HepG2 (cell line): ENCODE data around the gene ZFP36L2. TPM values are rescaled to one million over a fixed set of nuclear protein-coding genes. Genes with fewer than 3 reads are reported as not detected.

Experiments
- CEBPZ ChIP-seq: IDR thresholded peaks from 2 replicates; pipeline ENCODE4 v1.6.1; 2012; ENCODE audit warnings: low read length, improper control_type of control experiment
- CENPT ChIP-seq: sonication (generic); formaldehyde crosslinking; IDR thresholded peaks from 2 replicates; pipeline ENCODE4 v1.8.0; 2022; ENCODE audit warnings: low read depth, mild to moderate bottlenecking, moderate library complexity, missing genetic modification reagents
- FIP1L1 ChIP-seq: fragments of 200-400 bp; formaldehyde crosslinking; IDR thresholded peaks from 2 replicates; pipeline ENCODE4 v1.6.1; 2018; ENCODE audit warnings: low read depth, mild to moderate bottlenecking, low read length, moderate library complexity, borderline replicate concordance; ENCODE audit not compliant: insufficient read depth
- MAFF ChIP-seq: IDR thresholded peaks from 2 replicates; pipeline ENCODE4 v1.6.1; 2011; ENCODE audit warnings: low read depth, low read length, improper control_type of control experiment
- MAX ChIP-seq: IDR thresholded peaks from 2 replicates; pipeline ENCODE4 v1.6.1; 2012; ENCODE audit warnings: inconsistent platforms
- NR2F1 ChIP-seq, 2 experiments: fragments of 450-650 bp in 1 of 2; formaldehyde crosslinking in 1 of 2; IDR thresholded peaks; 2 replicates each; pipeline versions ENCODE4 v1.5.0 to v1.6.1; 2016 to 2020; ENCODE audit warnings: mild to moderate bottlenecking in 1 of 2, missing compliant biosample characterization in 1 of 2, missing genetic modification reagents in 1 of 2, moderate library complexity in 1 of 2
- PAF1 ChIP-seq: IDR thresholded peaks from 2 replicates; pipeline ENCODE4 v1.6.1; 2016; ENCODE audit warnings: missing genetic modification reagents, missing compliant biosample characterization
- PRDM4 ChIP-seq: sonication (generic); formaldehyde crosslinking; IDR thresholded peaks from 2 replicates; pipeline ENCODE4 v1.9.0; 2021; ENCODE audit warnings: missing genetic modification reagents, borderline replicate concordance
- SCMH1 ChIP-seq: sonication (generic); formaldehyde crosslinking; IDR thresholded peaks from 2 replicates; pipeline ENCODE4 v1.9.0; 2021; ENCODE audit warnings: missing genetic modification reagents, mild to moderate bottlenecking, borderline replicate concordance
- STAT6 ChIP-seq: sonication (generic); formaldehyde crosslinking; IDR thresholded peaks from 2 replicates; pipeline ENCODE4 v1.4.0; 2020; ENCODE audit warnings: missing genetic modification reagents, mild to moderate bottlenecking, borderline replicate concordance
- ZC3H13 ChIP-seq: sonication (generic); formaldehyde crosslinking; IDR thresholded peaks from 2 replicates; pipeline ENCODE4 v1.8.1; 2023; ENCODE audit warnings: mild to moderate bottlenecking, missing genetic modification reagents, moderate library complexity
- ZFP37 ChIP-seq: sonication (generic); formaldehyde crosslinking; IDR thresholded peaks from 2 replicates; pipeline ENCODE4 v1.4.0; 2020; ENCODE audit warnings: missing genetic modification reagents, borderline replicate concordance
- ZNF18 ChIP-seq: sonication (generic); formaldehyde crosslinking; IDR thresholded peaks from 2 replicates; pipeline ENCODE4 v1.8.0; 2022; ENCODE audit warnings: mild to moderate bottlenecking, missing genetic modification reagents; ENCODE audit not compliant: insufficient replicate concordance
- ZNF205 ChIP-seq: IDR thresholded peaks from 2 replicates; pipeline ENCODE4 v1.6.1; 2018; ENCODE audit warnings: missing biosample characterization, missing genetic modification reagents
- ZNF276 ChIP-seq: sonication (generic); formaldehyde crosslinking; IDR thresholded peaks from 2 replicates; pipeline ENCODE4 v1.4.0; 2020; ENCODE audit warnings: mild to moderate bottlenecking, low read depth, missing genetic modification reagents
- ZNF547 ChIP-seq: sonication (generic); formaldehyde crosslinking; IDR thresholded peaks from 2 replicates; pipeline ENCODE4 v1.5.1; 2020; ENCODE audit warnings: mild to moderate bottlenecking, missing genetic modification reagents
- polyA plus RNA-seq, 8 experiments: library from polyadenylated mRNA; depleted of rRNA in 3 of 8; stranded (reverse) in 7 of 8; unstranded in 1 of 8; fragments of >200 nt; fragmentation: Illumina TruSeq in 4 of 8; extraction: Trizol in 4 of 8; gene quantifications; 2 replicates each; pipeline versions ENCODE4 v1.2.1 to v1.2.3, GENCODE V29; 2011 to 2016; ENCODE audit warnings: low read depth in 4 of 8, missing spikeins in 1 of 8, mixed read lengths in 1 of 8; ENCODE audit not compliant: insufficient read depth in 1 of 8
- total RNA-seq, 5 experiments: library from RNA; depleted of rRNA; stranded (reverse); fragments of >200 nt; fragmentation: Illumina TruSeq; extraction: Trizol; gene quantifications; 2 replicates each; pipeline ENCODE4 v1.2.3, GENCODE V29; 2016; ENCODE audit warnings: low read depth in 1 of 5

The ZFP36L2 gene
- total and polyA plus RNA-seq, 2 of the 13 experiments (the other 11 are each of a cell fraction or from before 2014, with no cell fraction given): 11.2 to 21.8 TPM

- peak; percentile 64; the same call in 1 of the 2 replicates for TF ChIP-seq ZC3H13
- TF ChIP-seq STAT6: no peak
- 0 out of 2 replicates have a peak, but pooled peaks have one; percentile 12 for TF ChIP-seq CENPT
- no peak for TF ChIP-seq CEBPZ
- TF ChIP-seq ZFP37 (CRISPR knock-in tag): no peak
- peak; percentile 59 for TF ChIP-seq ZNF205
- no peak for TF ChIP-seq PRDM4 (CRISPR knock-in tag)
- TF ChIP-seq PAF1 (CRISPR knock-in tag): peak; percentile 75; the same call in 1 of the 2 replicates
- TF ChIP-seq FIP1L1: no peak
- TF ChIP-seq MAX: no peak
- TF ChIP-seq ZNF18: peak; percentile 16
- TF ChIP-seq MAFF: no peak; the same call in 1 of the 2 replicates
- no peak for TF ChIP-seq SCMH1 (CRISPR knock-in tag)
- TF ChIP-seq NR2F1 (CRISPR knock-in tag; IDR thresholded peaks at IDR 0.05): no peak
- 0 out of 2 replicates have a peak, but pooled peaks have one; percentile 2 for TF ChIP-seq ZNF547
- TF ChIP-seq ZNF276 (CRISPR knock-in tag): no peak; the same call in 1 of the 2 replicates
Measured at GRCh38 chr2:43193652-43194120, 32.7 kb downstream of the ZFP36L2 start (continued).
